Measurements from ENCODE around the gene EFCAB6. TPM values are rescaled to one million over a fixed set of nuclear protein-coding genes. Genes with fewer than 3 reads are reported as not detected.

Gene EFCAB6
- polyA plus RNA-seq, 3 donors = not detected

DNA sequence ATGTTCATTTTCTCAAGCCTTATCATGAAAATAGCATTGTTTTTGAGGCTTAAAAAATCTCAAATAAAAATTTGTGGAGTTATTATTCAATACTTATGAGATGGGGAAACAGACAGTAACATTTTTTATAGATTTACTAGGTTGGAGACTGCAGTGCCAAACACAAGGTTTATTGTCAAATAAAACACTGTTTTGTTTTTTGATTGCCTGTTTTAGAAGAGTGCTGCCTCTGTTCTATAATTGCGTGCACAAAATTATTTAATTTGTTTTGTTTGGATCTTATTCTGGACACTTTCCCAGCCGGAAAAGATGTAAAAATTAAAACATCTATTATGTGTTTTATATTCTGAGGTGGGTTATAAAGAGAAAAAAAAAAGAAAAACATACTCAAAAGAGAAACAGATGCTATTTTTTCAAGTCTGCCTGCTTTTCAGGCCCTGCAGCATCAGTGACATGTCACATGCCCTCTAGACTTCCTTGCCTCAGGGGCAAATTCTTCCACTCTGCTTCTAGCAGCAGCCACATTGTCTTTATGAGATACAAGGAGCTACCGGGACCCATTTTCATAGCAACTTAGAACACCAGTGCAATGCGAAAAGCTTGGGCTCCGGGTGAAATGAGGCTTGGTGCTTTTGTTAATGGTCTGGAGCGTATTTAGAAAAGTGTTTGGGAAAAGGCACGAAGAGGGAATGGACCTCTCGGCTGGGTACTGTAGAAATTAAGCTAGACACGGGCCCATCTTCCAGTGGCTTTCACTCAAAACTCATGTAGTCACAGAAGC, 77.5 kb downstream of the EFCAB6 start:
- DNase-seq = no peak
- Histone ChIP-seq H2AFZ (ENCODE audit: insufficient read depth, low read depth, low read length, poor library complexity, severe bottlenecking) (no peak overlapping the region), H3K4me3 (replicated peaks in 1 of 3; ENCODE audit: low read depth in 2 of 3, low read length in 3 of 3) (no peak overlapping the region), H3K27me3 (ENCODE audit: control insufficient read depth in 2 of 2, insufficient read depth in 2 of 2, low read length in 2 of 2) (peaks cover 0 to 2% of the 10 kb centered on the region in 2 donors), H3K27ac (ENCODE audit: low read depth in 1 of 2, low read length in 2 of 2) (no peak overlapping the region), H3K79me2 (ENCODE audit: insufficient read depth, low read length) (no peaks in the 10 kb centered on the region), H3K9ac (ENCODE audit: insufficient read depth, low read length, poor library complexity, severe bottlenecking) (no peak overlapping the region), H3K36me3 (replicated peaks in 1 of 2; ENCODE audit: control insufficient read depth in 1 of 2, insufficient read depth in 2 of 2, low read length in 2 of 2) (no peaks in the 10 kb centered on the region), H3K4me2 (replicated peaks; ENCODE audit: extremely low read depth, low read length, poor library complexity, severe bottlenecking) (no peak overlapping the region), H3K9me3 (replicated peaks in 1 of 2; ENCODE audit: control insufficient read depth in 1 of 2, insufficient read depth in 1 of 2, low read length in 2 of 2) (no peaks in the 10 kb centered on the region), H3K4me1 (ENCODE audit: control insufficient read depth in 1 of 2, insufficient read depth in 2 of 2, low read length in 2 of 2) (no peaks in the 10 kb centered on the region), H4K20me1 (ENCODE audit: insufficient read depth, low read length) (no peaks in the 10 kb centered on the region)
- intact Hi-C loops (cut with micrococcal nuclease) = no loop called here
- Mint-ChIP-seq H3K4me1 (no peaks in the 10 kb centered on the region), H3K36me3 (no peaks in the 10 kb centered on the region), H3K9me3 (no peaks in the 10 kb centered on the region), H3K27ac (no peak overlapping the region), H3K27me3 (ENCODE audit: low read depth in 3 of 3) (peaks cover 0 to 8% (median 4%) of the 10 kb centered on the region in 3 donors), H3K4me3 (no peak overlapping the region)
- WGBS (ENCODE audit: insufficient coverage) = 93% methylated on average over 3 of the region's 9 CpGs
- TF ChIP-seq, protein P1, sequence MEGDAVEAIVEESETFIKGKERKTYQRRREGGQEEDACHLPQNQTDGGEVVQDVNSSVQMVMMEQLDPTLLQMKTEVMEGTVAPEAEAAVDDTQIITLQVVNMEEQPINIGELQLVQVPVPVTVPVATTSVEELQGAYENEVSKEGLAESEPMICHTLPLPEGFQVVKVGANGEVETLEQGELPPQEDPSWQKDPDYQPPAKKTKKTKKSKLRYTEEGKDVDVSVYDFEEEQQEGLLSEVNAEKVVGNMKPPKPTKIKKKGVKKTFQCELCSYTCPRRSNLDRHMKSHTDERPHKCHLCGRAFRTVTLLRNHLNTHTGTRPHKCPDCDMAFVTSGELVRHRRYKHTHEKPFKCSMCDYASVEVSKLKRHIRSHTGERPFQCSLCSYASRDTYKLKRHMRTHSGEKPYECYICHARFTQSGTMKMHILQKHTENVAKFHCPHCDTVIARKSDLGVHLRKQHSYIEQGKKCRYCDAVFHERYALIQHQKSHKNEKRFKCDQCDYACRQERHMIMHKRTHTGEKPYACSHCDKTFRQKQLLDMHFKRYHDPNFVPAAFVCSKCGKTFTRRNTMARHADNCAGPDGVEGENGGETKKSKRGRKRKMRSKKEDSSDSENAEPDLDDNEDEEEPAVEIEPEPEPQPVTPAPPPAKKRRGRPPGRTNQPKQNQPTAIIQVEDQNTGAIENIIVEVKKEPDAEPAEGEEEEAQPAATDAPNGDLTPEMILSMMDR (IDR thresholded peaks at IDR 0.05) = no peak

DNA sequence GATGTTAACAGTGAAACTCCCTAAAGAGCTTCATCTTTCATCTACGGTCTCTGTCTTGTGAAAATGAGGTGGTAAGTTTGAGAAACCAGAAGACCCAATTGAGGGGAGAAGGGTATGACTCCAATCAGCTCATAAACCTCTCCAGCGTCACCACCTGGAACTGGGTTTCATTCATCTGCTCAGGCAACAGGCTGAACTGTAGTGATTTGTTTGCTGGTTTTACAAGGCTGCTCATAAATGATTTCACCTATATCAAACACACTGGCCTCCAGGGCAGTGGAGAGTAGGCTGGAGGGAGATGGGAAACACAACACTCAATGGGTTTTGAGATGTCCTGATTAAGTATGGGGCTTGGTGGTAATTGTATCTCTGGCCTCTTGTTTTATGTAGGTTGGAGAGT, 79.0 kb downstream of the EFCAB6 start:
- Mint-ChIP-seq H3K4me3 (no peak overlapping the region), H3K9me3 (peaks cover 0 to 2% (median 0%) of the 10 kb centered on the region in 7 donors), H3K27me3 (ENCODE audit: low read depth in 3 of 3) (peaks cover 3 to 12% (median 4%) of the 10 kb centered on the region in 3 donors), H3K27ac (no peak overlapping the region), H3K4me1 (no peaks in the 10 kb centered on the region), H3K36me3 (no peaks in the 10 kb centered on the region)
- TF ChIP-seq, protein P1 (IDR thresholded peaks at IDR 0.05) = no peak
- no peak for DNase-seq
- no peak overlapping the region for H3K4me2 ChIP-seq (replicated peaks; ENCODE audit: extremely low read depth, low read length, poor library complexity, severe bottlenecking)
- no peak overlapping the region for H3K9ac ChIP-seq (ENCODE audit: insufficient read depth, low read length, poor library complexity, severe bottlenecking)
- no peaks in the 10 kb centered on the region for H3K79me2 ChIP-seq (ENCODE audit: insufficient read depth, low read length)
- intact Hi-C loops (cut with micrococcal nuclease) = no loop called here
- no peaks in the 10 kb centered on the region for H3K4me1 ChIP-seq (ENCODE audit: control insufficient read depth in 1 of 2, insufficient read depth in 2 of 2, low read length in 2 of 2)
- H3K4me3 ChIP-seq (replicated peaks in 1 of 3; ENCODE audit: low read depth in 2 of 3, low read length in 3 of 3) = no peak overlapping the region
- H2AFZ ChIP-seq (ENCODE audit: insufficient read depth, low read depth, low read length, poor library complexity, severe bottlenecking) = no peak overlapping the region
- H3K36me3 ChIP-seq (replicated peaks in 1 of 2; ENCODE audit: control insufficient read depth in 1 of 2, insufficient read depth in 2 of 2, low read length in 2 of 2) = no peaks in the 10 kb centered on the region
- no CpG with 5 or more reads among the region's 2 CpGs for WGBS (ENCODE audit: insufficient coverage)
- H3K27ac ChIP-seq (ENCODE audit: low read depth in 1 of 2, low read length in 2 of 2) = no peak overlapping the region
- H3K9me3 ChIP-seq (replicated peaks in 1 of 2; ENCODE audit: control insufficient read depth in 1 of 2, insufficient read depth in 1 of 2, low read length in 2 of 2) = no peaks in the 10 kb centered on the region
- no peaks in the 10 kb centered on the region for H4K20me1 ChIP-seq (ENCODE audit: insufficient read depth, low read length)
- H3K27me3 ChIP-seq (ENCODE audit: control insufficient read depth in 2 of 2, insufficient read depth in 2 of 2, low read length in 2 of 2) = peaks cover 0 to 2% of the 10 kb centered on the region in 2 donors

Measured in CD14-positive monocyte (primary cell).